ENCODE measurements around the gene SELENOK.

The SELENOK gene

GRCh38 chr3:53900666-53901331 lies 9.1 kb upstream of the SELENOK start:
- H3K27me3 ChIP-seq (ENCODE audit: insufficient read depth, insufficient read length) = no peaks in the 10 kb centered on the region
- TF ChIP-seq ZNF274 (IDR thresholded peaks at IDR 0.05; ENCODE audit: low read depth, low read length) (no peak), YY1 (IDR thresholded peaks at IDR 0.05; ENCODE audit: insufficient read depth, insufficient read length) (no peak), SUZ12 (IDR thresholded peaks at IDR 0.05; ENCODE audit: extremely low read depth, insufficient read depth, insufficient read length) (no peak)
- no peak overlapping the region for H3K9ac ChIP-seq (ENCODE audit: insufficient read length, low read depth)
- no peak for DNase-seq (ENCODE audit: low read depth, low spot score)
- no peaks in the 10 kb centered on the region for H3K4me1 ChIP-seq (ENCODE audit: insufficient read depth, insufficient read length)
- H3K9me3 ChIP-seq (ENCODE audit: insufficient read depth, low read length) = no peaks in the 10 kb centered on the region
- no peak overlapping the region for H3K4me3 ChIP-seq (ENCODE audit: insufficient read length, low read depth)
- no peaks in the 10 kb centered on the region for H3K36me3 ChIP-seq (ENCODE audit: insufficient read depth, insufficient read length, low read length)

- no peak for TF ChIP-seq ZNF274 (IDR thresholded peaks at IDR 0.05; ENCODE audit: low read depth, low read length)
- TF ChIP-seq YY1 (IDR thresholded peaks at IDR 0.05; ENCODE audit: insufficient read depth, insufficient read length) = no peak
- TF ChIP-seq SUZ12 (IDR thresholded peaks at IDR 0.05; ENCODE audit: extremely low read depth, insufficient read depth, insufficient read length) = no peak
- H3K27me3 ChIP-seq (ENCODE audit: insufficient read depth, insufficient read length) = no peaks in the 10 kb centered on the region
- H3K9me3 ChIP-seq (ENCODE audit: insufficient read depth, low read length) = no peaks in the 10 kb centered on the region
- H3K4me1 ChIP-seq (ENCODE audit: insufficient read depth, insufficient read length) = no peaks in the 10 kb centered on the region
- no peak overlapping the region for H3K4me3 ChIP-seq (ENCODE audit: insufficient read length, low read depth)
- H3K9ac ChIP-seq (ENCODE audit: insufficient read length, low read depth) = no peak overlapping the region
- H3K36me3 ChIP-seq (ENCODE audit: insufficient read depth, insufficient read length, low read length) = no peaks in the 10 kb centered on the region
- no peak for DNase-seq (ENCODE audit: low read depth, low spot score)
Observed at GRCh38 chr3:53899750-53900149, 8.1 kb upstream of the SELENOK start.

- no peak for TF ChIP-seq YY1 (IDR thresholded peaks at IDR 0.05; ENCODE audit: insufficient read depth, insufficient read length)
- H3K4me1 ChIP-seq (ENCODE audit: insufficient read depth, insufficient read length) = no peaks in the 10 kb centered on the region
- H3K4me3 ChIP-seq (ENCODE audit: insufficient read length, low read depth) = peak overlapping the region; percentile 56
- H3K27me3 ChIP-seq (ENCODE audit: insufficient read depth, insufficient read length) = no peaks in the 10 kb centered on the region
- peak overlapping the region; percentile 45 for H3K9ac ChIP-seq (ENCODE audit: insufficient read length, low read depth)
- peaks cover 19% of the 10 kb centered on the region for H3K36me3 ChIP-seq (ENCODE audit: insufficient read depth, insufficient read length, low read length)
- no peak for DNase-seq (ENCODE audit: low read depth, low spot score)
- no peaks in the 10 kb centered on the region for H3K9me3 ChIP-seq (ENCODE audit: insufficient read depth, low read length)
Observed at GRCh38 chr3:53892286-53892637, 603 bp upstream of the SELENOK start.

- peak overlapping the region; percentile 92 for H3K9ac ChIP-seq (ENCODE audit: insufficient read length, low read depth)
- H3K36me3 ChIP-seq (ENCODE audit: insufficient read depth, insufficient read length, low read length) = peaks cover 28% of the 10 kb centered on the region
- no peak for TF ChIP-seq ZNF274 (IDR thresholded peaks at IDR 0.05; ENCODE audit: low read depth, low read length)
- TF ChIP-seq SUZ12 (IDR thresholded peaks at IDR 0.05; ENCODE audit: extremely low read depth, insufficient read depth, insufficient read length) = no peak
- no peak for TF ChIP-seq YY1 (IDR thresholded peaks at IDR 0.05; ENCODE audit: insufficient read depth, insufficient read length)
- peak overlapping the region; percentile 94 for H3K4me3 ChIP-seq (ENCODE audit: insufficient read length, low read depth)
- no peaks in the 10 kb centered on the region for H3K27me3 ChIP-seq (ENCODE audit: insufficient read depth, insufficient read length)
- no peaks in the 10 kb centered on the region for H3K9me3 ChIP-seq (ENCODE audit: insufficient read depth, low read length)
- no peak for DNase-seq (ENCODE audit: low read depth, low spot score)
- no peaks in the 10 kb centered on the region for H3K4me1 ChIP-seq (ENCODE audit: insufficient read depth, insufficient read length)
Observed at GRCh38 chr3:53890726-53891475, 758 bp downstream of the SELENOK start.

GRCh38 chr3:53888232-53888631 lies 3.4 kb downstream of the SELENOK start:
- no peaks in the 10 kb centered on the region for H3K27me3 ChIP-seq (ENCODE audit: insufficient read depth, insufficient read length)
- H3K4me3 ChIP-seq (ENCODE audit: insufficient read length, low read depth) = no peak overlapping the region
- peaks cover 54% of the 10 kb centered on the region for H3K36me3 ChIP-seq (ENCODE audit: insufficient read depth, insufficient read length, low read length)
- TF ChIP-seq YY1 (IDR thresholded peaks at IDR 0.05; ENCODE audit: insufficient read depth, insufficient read length) = no peak
- TF ChIP-seq SUZ12 (IDR thresholded peaks at IDR 0.05; ENCODE audit: extremely low read depth, insufficient read depth, insufficient read length) = no peak
- no peak for TF ChIP-seq ZNF274 (IDR thresholded peaks at IDR 0.05; ENCODE audit: low read depth, low read length)
- no peaks in the 10 kb centered on the region for H3K4me1 ChIP-seq (ENCODE audit: insufficient read depth, insufficient read length)
- DNase-seq (ENCODE audit: low read depth, low spot score) = no peak
- no peaks in the 10 kb centered on the region for H3K9me3 ChIP-seq (ENCODE audit: insufficient read depth, low read length)
- no peak overlapping the region for H3K9ac ChIP-seq (ENCODE audit: insufficient read length, low read depth)

- Histone ChIP-seq H3K4me1 (ENCODE audit: insufficient read depth, insufficient read length) (no peaks in the 10 kb centered on the region), H3K4me3 (ENCODE audit: insufficient read length, low read depth) (no peak overlapping the region), H3K36me3 (ENCODE audit: insufficient read depth, insufficient read length, low read length) (peaks cover 58% of the 10 kb centered on the region), H3K27me3 (ENCODE audit: insufficient read depth, insufficient read length) (no peaks in the 10 kb centered on the region), H3K9ac (ENCODE audit: insufficient read length, low read depth) (no peak overlapping the region), H3K9me3 (ENCODE audit: insufficient read depth, low read length) (no peaks in the 10 kb centered on the region)
- DNase-seq (ENCODE audit: low read depth, low spot score) = no peak
- TF ChIP-seq SUZ12 (IDR thresholded peaks at IDR 0.05; ENCODE audit: extremely low read depth, insufficient read depth, insufficient read length) (no peak), YY1 (IDR thresholded peaks at IDR 0.05; ENCODE audit: insufficient read depth, insufficient read length) (no peak), ZNF274 (IDR thresholded peaks at IDR 0.05; ENCODE audit: low read depth, low read length) (no peak)
Observed at GRCh38 chr3:53887446-53887845, 4.2 kb downstream of the SELENOK start.

- Histone ChIP-seq H3K4me1 (ENCODE audit: insufficient read depth, insufficient read length) (peaks cover 3% of the 10 kb centered on the region), H3K36me3 (ENCODE audit: insufficient read depth, insufficient read length, low read length) (peaks cover 61% of the 10 kb centered on the region), H3K9ac (ENCODE audit: insufficient read length, low read depth) (no peak overlapping the region), H3K27me3 (ENCODE audit: insufficient read depth, insufficient read length) (no peaks in the 10 kb centered on the region), H3K4me3 (ENCODE audit: insufficient read length, low read depth) (no peak overlapping the region), H3K9me3 (ENCODE audit: insufficient read depth, low read length) (no peaks in the 10 kb centered on the region)
- TF ChIP-seq YY1 (IDR thresholded peaks at IDR 0.05; ENCODE audit: insufficient read depth, insufficient read length) = no peak
- no peak for TF ChIP-seq SUZ12 (IDR thresholded peaks at IDR 0.05; ENCODE audit: extremely low read depth, insufficient read depth, insufficient read length)
- no peak for TF ChIP-seq ZNF274 (IDR thresholded peaks at IDR 0.05; ENCODE audit: low read depth, low read length)
- DNase-seq (ENCODE audit: low read depth, low spot score) = no peak
Observed at GRCh38 chr3:53885239-53885638, 6.4 kb downstream of the SELENOK start.
